Measurements from ENCODE around the gene ZEB2.

GRCh38 chr2:144390424-144391020, 129.4 kb downstream of the ZEB2 start:
- TF ChIP-seq CTCF (IDR thresholded peaks at IDR 0.05) (no peak), POLR2A (IDR thresholded peaks at IDR 0.05) (no peak), EP300 (IDR thresholded peaks at IDR 0.05) (no peak)
